Globus pallidus (tissue), 1 donor: Measurements from ENCODE around the gene ANXA3.
"Not testable (repeated sequence)": the region's sequence is repeated elsewhere in the genome, so short reads cannot be mapped to it uniquely, and the experiment has no call there.

Experiments
- DNase-seq: peaks from one replicate; pipeline ENCODE4 v3.0.0-alpha.2; 2015; ENCODE audit warnings: low spot score

Gene ANXA3

DNA sequence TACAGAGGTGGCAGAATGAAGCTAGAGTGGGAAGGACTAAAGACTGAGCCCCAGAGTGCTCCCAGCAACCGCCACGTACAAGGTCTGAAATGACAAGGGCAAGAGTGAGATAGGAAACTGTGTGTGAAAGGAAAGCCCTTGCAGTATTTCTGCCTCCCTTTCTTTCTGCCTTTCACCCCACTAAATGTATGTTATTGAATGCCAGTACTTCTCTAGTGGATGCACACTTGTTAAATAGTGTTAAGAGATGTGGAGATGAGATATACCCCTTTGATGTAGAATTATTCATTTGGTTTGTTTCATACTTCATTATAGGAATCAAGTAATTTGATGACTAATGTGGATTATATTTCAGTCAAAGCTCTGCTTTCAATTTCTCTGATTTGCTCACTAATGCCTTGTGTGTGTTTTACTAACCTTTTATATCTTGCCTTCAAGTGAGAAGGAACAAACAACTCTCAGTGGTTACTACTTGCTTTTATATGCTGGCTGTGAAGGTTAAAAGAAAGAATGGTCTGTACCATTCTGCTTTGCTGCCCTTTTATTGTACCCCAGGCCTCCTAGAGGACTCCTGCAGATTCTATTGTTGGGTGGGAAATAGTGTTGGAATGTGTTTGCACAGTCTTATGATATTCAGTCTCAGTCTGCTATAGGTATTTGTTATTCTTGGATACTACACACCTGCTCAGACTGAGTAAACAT is 8.0 kb upstream of the ANXA3 start:
- no peak for DNase-seq

- no peak for DNase-seq
Observed at GRCh38 chr4:78544678-78545077, 6.9 kb upstream of the ANXA3 start.

- DNase-seq, result no peak
Observed at GRCh38 chr4:78545275-78546246, 6.0 kb upstream of the ANXA3 start.

GRCh38 chr4:78547899-78548298 is 3.7 kb upstream of the ANXA3 start:
- not testable (repeated sequence) for DNase-seq

- DNase-seq, result not testable (repeated sequence)
Observed at GRCh38 chr4:78548889-78549288, 2.7 kb upstream of the ANXA3 start.

DNA sequence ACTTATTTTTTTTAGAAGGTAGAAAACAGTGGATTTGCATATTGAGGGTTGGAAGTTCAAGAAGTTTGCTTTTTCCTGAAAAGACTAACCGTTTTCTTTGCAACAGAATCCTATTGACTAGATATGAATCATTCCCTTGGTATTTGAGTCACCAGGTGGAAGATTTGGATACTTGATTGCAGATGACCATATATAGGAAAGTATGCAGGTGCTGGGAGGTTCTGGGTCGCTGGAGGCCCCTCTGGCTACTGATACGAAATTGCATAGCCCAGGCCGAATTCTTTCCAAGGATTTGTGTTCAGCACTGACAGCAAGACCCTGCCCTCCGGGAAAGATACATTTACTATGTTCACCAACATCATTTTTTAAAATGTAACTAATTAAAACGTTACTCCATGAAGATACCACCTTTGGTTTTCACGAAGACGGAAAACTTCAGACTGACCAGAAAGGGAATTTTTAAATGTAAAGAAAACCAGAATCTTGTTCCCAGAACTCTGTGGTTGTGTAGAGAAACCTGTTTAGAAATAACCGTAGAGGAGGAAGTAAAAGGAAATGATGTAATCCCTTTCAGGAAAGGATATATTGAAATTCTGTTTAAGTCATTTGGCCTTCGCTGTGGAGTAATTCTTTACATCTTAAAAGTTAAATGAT is 946 bp downstream of the ANXA3 start:
- DNase-seq, result no peak

DNA sequence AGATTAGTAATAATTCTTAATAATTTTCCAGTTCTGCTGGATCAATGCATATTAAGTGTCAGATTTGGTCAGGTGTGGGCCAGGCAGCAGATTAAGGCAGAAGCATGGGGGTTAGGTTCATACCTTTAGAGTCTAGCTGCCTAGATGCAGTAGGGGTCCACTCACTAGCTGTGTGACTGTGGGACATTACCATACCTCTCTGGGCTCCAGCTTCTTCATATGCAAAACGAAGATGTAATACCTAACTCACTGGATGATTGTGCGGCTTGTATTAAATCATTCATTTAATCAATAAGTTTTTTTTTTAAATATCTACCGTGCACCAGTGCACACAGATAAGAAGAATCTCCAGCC is 1.4 kb downstream of the ANXA3 start:
- no peak for DNase-seq

GRCh38 chr4:78553529-78554060 is 2.0 kb downstream of the ANXA3 start:
- DNase-seq, result no peak

GRCh38 chr4:78556665-78557064 is 5.1 kb downstream of the ANXA3 start:
- DNase-seq, result no peak

DNA sequence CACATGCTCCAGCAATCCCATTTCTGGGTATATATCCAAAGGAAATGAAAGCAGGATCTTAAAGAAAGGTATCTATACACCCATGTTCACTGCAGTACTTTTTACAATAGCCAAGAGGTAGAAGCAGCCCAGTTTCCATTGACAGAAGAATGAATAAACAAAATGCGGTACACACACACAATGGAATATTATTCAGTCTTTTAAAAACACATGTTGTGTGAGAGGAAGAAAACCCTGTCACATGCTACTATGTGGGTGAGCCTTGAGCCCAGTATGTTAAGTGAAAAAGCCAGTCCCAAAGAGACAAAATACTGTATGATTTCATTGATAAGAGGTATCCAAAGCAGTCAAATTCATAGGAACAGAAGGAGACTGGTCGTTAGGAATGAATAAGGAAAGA is 6.3 kb downstream of the ANXA3 start:
- DNase-seq, result no peak

DNA sequence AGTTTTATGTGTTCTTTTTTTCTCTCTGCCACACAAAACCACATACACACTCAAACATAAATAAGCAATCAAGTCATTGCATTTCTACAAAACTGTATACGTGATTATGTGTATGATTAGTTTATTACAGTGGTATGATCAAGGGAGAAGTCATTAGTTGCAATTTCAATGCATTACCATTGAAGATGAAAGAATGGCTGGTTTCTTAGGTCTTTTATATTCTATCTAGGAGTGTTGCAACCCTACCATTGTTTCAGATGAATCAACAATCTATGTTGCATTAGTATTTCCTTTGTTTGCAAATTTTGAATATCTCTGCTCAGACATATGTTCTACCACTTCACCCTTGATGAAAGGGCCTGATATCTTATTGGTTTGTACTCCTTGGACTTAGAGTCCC is 6.8 kb downstream of the ANXA3 start:
- DNase-seq, result no peak

DNA sequence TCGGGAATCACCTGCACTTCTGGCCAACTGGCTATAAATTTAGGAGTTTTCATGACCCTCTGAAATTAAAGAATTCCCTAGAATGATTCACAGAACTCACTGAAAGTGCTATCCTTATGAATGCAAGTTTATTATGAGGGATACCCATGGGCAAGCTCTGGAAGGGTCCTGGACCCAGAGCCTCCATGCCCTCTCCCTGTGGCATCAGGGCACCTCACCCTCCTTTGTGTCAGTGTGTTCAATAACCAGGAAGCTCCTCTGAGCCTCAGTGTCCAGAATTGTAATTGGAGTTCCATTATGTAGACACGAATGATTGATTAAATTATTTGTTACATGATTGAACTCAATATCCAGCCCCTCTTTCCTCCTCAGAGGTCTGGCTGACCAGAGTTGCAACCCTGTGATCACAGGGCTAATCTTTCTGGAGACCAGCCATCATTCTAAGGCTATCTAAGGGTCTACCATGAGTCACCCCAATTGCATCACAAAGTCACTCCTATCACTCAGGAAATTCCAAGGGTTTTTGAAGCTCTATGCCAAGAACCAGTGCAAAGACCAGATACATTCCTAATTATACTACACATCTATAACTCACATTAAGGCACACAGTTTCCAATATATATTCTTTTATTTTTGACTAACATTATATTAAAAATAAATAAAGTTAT is 8.9 kb downstream of the ANXA3 start:
- no peak for DNase-seq

- no peak for DNase-seq
Observed at GRCh38 chr4:78561677-78562076, 10.1 kb downstream of the ANXA3 start.

DNA sequence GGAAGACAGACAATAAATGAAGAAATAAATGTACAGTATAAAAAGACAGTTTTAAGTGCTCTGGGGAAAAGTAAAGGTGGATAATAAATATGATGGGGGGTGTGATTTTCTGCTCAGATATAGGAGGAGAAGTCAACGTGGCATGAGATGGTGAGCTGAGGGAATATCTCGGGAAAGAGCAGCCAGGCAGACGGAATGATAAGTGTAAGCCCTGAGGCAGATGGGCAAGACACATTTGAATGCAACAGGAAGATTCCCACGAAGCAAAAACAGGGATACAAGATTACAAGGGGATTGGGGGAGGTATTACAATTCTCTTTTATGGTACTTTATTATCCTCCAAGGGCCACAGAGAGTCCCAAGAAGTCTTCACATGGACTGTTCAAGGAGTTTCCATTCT is 11.1 kb downstream of the ANXA3 start:
- DNase-seq, result no peak

DNA sequence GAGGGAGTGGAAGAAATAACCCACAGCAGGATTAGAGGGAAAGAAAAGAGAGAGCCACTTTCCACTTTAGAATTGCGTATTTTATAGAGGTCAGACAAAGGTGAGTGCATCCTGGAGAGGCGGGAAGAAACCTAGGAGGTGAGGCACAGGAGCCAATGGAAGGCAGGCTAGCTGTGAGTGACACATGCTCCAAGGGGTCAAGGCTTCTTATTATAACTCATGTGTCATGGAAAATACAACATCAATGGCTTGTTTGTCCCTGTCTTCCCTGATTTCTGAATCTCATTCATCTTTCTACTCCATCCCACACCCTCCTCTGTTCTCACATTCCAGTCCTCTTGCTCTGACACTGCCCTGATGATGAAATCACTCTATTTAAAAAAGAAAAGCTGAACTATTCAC is 14.4 kb downstream of the ANXA3 start:
- DNase-seq, result no peak

DNA sequence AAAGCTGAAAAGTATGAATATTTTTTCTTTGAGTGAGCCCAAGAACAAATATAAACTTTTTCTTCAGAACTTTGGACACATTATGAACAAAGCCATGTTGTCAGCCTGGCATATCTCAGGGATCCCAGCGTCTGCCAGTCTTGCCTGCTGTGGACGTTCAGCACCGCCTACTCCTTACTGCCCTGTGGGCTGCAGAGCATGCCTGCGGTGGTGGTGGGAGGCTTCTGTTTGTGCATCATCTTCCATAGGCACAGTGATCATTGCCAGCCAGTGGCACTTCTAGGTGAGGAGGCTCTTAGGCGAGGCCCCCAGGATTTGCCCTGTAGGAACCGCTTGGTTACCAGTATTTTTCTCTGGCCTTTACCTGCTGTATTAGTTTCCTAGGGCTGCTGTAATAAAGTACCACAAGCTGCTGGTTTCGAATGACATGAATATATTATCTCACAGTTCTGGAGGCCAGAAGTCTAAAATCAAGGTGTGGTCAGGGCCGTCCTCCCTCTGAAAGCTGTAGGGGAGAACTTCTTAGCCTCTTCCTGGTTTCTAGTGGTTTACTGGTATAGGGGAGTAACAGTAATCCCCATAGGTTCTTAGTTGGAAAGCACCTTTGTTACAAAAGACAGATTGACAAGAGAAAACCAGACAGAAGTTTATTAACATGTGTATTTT is 15.4 kb downstream of the ANXA3 start:
- DNase-seq, result no peak

GRCh38 chr4:78567500-78568060 is 16.0 kb downstream of the ANXA3 start:
- DNase-seq, result no peak

DNA sequence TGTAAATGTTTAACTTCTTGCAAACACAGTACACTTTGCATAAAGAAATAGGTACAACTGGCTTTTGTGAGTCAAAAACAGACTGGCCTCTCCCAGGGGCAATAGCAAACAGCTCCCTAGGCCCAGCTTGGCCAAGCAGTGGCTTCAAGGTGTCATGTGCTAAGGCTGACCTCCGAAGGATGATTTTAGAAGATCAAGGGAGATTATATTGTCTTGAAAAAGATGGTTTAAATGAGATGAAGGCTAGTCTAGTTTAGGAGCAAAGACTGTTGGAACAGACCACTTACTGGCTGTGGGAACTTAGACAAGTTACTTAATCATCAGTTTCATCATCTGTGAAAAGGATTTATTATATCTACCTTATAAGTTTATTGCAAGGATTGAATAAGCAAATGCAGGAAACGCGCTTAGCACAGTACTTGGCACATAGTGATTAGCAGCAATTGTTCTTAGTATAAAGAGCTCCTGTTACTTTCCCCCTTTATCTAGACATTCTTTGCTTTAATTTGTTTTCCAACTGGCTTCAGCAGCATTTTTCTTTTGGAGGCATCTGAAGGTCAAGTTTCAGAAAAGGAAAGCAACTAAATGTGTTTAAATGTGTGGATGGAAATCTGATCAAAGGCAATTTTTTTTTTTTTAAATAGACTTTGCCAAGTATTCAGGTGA is 17.2 kb downstream of the ANXA3 start:
- DNase-seq, result no peak

- DNase-seq, result no peak
Observed at GRCh38 chr4:78569306-78569821, 17.8 kb downstream of the ANXA3 start.

- DNase-seq, result no peak
Observed at GRCh38 chr4:78570117-78570516, 18.5 kb downstream of the ANXA3 start.
